Pons (tissue), 1 donor: ENCODE data around the gene SCO2.

ENCODE experiments used
- DNase-seq: peaks from one replicate; pipeline ENCODE4 v3.0.0-alpha.2; 2016; ENCODE audit warnings: low spot score

The SCO2 gene, protein sequence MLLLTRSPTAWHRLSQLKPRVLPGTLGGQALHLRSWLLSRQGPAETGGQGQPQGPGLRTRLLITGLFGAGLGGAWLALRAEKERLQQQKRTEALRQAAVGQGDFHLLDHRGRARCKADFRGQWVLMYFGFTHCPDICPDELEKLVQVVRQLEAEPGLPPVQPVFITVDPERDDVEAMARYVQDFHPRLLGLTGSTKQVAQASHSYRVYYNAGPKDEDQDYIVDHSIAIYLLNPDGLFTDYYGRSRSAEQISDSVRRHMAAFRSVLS

DNA sequence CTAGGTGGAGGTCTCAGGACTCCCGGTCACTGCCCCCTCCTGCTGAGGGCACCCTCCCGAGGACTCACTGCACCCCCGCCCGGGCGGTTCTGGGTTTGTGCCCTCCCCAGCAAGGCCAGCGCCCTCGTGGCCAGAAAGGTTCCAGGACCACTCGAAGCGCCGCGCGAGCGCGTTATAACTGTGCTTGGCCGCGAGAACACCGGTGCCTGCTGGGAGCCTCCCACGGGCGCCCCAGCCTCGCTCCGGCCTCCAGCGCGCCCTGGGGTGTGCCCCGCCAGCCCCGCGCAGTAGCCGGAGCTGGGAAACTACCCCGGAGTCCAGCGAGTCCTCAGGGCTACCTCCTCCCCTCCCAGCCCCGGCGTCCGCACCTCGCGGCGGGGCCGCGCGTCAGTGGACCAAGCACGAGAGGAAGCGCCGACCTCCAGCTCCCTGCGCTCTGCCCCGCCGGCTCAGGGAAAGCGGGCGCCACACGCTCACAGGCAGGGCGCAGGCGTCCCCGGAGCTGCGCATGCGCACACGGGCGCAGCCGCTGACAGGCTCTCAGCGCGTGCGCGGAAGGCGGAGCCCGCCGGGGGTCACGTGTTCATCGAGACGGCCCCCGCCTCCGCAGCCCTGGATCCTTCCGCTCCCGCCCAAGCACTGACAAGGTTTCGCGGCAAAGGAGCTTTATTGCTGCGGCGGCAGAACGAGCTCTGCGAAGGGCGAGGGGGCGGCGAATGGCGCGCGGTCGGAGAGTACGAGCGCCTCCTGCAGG, at the start of gene SCO2:
Gene SCO2 (minus strand): TSS at position 495 of the 754 bp plus-strand sequence. CDS start 1,187 bp downstream, outside the sequence.
- peak; percentile 93 for DNase-seq

DNA sequence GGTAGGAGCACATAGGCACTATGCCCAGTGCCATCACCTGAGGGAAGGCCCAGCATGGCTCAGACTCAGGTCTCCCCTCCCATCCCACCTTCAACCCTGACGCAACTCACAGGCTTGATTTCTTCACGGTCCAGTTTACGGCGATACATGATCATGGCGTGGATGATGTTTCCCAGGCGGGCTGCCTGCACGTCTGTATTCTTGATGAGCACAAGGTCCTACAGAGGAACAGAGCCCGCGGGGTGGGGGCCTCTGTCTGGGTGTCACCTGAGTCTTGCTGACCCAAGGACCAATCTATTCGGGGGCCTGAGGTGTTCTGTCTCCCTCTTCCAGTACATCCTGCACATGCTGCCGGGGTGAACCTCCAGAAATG, 49.0 kb upstream of the SCO2 start:
- DNase-seq = no peak

DNA sequence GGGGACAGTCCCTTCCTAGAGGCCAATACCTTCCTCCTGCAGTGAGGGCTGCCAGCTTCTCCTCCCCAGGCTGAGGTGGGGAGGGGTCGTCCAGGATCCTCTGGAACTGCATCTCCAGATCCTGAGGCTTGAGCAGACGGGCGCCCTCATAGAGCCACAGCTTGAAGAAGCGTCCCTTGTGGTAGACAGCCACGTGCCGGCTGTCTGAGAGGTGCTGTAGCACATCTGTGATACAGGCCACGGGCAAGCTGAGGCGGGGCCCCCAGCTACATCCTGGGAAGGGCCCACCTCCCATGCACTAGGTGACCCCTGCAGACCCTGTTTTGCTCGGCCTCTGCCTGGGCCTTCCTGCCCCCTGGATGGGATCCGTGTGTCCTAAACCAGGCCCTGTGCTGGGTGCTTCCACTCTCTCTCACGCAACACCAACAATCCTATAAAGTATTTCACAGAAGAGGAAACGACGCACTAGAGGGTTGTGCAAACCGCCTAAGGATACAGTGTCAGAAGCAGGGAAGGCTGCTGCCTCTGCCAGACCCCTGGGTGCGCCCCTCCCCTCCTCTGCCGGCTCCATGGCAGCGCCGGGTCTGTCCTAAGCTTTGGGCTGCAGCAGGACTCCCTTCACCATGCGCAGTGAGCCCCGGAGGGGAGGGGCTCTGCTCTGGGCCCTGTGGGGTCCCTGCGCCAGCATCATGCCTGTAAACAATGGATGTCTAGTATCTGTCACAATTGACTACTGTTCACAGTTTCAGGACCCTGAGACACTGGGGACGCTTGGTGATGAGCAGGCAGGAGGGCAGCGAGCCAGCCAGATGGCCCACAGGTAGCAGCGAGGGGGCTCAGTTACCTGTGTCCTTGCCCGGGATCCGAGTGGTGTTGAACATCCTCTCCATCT, 48.3 kb upstream of the SCO2 start:
- DNase-seq = no peak

DNA sequence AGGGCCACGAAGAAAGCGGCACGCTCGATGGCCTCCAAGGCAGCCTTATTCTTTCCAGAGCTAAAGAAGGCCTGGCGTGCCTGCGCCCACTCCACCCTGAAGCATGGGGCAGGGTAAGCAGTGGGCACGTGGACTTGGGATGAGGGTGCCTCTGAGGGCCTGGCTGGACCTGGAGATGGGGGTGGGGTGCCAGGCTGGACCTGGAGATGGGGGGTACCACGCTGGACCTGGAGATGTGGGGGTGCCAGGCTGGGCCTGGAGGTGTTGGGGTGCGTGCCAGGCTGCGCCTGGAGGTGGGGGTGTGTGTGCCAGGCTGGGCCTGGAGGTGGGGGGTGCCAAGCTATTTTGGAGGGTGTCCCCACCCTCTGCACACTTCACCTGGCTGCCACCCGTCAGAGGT, 47.6 kb upstream of the SCO2 start:
- no peak for DNase-seq

DNA sequence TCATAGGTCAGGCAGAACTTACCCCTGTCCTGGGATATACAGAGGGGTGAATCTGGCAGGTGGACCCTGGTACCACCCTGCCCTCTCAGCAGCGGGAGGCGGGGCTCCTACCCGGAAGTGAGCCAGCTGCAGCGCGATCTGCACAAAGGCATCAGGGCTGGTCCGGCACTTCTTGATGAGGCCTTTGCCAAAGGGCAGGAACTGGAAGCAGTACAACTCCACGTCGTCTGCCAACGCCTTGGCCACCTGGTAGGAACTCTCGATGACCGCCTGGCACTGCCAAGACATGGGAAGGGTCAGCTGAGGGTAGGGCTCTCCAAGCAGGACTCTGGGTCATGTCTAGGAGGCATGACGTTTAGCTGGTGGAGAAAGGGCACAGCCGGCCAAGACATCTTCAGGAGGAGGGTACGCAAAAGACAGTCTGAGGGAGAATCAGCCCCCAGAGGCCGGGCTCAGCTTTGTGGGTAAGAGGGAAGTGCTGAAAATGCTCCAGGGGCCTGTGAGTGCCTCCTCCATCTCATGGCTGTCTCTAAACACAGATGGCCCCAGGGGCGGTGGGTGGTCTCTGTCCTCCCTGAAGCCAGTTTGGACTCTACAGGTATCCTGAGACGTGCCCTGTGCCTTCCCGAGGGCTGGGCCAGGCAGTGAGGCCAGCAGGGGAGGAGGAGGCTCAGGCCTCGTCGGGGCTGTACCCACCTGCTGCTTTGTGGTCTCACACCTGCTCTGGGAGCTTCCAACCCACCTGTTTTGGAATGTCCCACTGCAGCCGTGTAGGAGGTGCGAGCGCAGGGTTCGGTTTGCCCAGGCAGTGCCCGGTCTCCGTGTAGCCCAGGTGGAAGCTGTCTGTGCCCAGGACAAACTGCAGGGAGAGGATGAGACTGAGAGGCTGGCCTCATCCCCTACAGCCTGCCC, 46.1 kb upstream of the SCO2 start:
- no peak for DNase-seq

DNA sequence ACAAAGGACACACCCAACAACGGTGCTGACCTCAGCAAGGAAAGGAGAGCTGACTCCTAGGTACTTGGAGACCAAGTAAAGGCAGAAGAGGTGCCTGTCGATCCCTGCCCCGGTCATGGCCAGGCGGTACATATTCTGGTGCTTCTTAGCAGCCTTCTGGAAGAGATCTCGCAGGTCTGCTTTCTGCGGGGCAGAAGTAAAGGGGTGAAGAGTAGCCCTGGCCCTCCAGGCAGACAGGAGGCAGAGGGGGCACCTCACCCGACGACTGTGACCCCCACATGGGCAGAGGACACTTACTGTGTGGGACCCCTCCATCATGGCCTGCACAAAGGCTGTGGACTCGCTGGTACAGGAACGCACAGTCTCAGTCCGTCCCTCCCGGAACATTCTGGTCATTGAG, 45.5 kb upstream of the SCO2 start:
- DNase-seq = no peak

DNA sequence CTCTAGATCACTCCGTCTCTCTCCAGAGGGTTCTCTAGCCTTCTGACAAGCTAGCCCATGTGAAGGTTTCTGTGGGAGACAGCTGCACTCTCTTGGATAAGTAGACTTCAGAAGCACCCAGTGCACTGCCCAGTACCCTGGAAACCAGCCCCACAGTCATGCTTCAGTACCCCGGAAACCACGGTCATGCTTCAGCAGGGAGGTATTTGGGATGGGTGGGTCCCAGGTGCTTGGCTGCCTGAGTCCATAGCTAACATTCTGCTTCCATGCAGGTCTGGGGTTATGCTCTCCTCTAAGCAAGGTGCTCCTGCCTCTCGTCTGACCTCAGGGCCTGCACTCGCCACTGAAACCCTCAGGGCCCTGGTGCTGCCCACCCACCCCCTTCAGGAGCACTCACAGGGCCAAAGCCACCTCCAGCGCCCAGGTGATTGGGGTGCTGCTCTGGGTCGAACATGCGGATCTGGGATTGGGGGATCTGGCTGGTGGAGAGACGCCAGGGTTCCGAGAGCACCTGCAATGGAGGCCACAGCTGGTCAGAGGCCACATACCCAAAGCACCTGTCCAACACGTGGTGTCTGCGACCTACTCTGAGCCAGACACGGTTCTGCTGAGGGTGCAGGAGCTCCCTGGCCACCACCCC, 44.6 kb upstream of the SCO2 start:
- no peak for DNase-seq

DNA sequence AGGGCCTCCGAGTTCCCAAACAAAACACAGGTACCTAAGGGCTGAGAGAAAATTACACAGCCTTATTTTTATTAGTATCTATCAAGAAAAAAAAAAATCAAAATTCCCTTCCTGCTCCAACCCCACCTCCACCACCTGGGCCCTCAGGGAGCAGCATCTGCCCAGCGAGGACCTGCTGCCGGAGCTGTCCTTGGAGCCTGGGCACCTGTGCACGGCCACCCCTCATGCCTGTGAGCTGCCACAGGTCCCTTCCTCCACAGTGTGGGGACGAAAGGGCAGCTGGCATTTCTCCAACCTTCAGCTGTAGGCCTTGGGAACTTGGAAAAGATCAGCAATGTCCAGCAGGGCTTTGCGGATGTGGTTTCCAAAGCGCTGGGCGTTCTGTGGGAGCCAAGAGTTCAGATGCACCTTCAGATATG, 43.7 kb upstream of the SCO2 start:
- no peak for DNase-seq

DNA sequence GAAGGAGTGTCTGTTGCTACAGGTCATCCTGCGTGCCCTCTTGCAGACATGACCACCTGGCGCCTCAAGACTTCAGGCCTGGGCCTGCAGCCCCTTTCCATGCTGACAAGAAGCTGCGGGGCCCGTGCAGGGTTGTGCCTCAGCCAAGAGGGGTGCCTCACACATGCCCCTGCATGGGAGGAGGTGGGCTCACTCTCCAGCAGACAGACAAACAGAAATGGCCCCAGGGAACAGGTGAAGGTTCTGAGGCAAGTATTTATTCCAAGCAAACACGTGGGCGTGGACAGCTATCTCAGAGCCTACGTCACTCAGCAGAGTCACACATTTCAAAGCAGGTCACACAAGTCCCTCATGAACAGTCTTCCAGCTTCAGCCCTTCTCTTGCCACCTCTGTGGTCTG, 43.2 kb upstream of the SCO2 start:
- DNase-seq = no peak

DNA sequence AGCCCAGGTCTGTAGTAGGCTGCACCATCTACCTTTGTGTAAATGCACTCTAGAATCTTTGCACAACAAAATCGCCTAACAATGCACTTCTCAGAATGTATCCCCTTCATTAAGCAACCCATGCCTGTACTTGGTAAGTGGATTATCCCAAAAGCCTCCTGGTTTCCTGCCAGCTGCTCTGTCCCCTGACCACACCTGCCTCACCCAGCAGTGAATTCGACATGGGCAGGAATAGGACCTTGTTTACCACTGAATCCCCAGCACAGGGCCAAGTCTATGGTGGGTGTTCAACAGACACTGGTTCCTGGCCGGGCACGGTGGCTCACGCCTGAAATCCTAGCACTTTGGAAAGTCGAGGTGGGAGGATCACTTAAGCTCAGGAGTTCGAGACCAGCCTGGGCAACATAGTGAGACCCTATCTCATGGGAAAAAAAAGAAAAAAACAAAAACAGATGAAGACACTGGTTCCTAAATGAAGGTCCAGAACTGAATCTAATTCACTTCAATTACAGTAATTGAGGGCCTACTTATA, 42.4 kb upstream of the SCO2 start:
- DNase-seq = no peak

DNA sequence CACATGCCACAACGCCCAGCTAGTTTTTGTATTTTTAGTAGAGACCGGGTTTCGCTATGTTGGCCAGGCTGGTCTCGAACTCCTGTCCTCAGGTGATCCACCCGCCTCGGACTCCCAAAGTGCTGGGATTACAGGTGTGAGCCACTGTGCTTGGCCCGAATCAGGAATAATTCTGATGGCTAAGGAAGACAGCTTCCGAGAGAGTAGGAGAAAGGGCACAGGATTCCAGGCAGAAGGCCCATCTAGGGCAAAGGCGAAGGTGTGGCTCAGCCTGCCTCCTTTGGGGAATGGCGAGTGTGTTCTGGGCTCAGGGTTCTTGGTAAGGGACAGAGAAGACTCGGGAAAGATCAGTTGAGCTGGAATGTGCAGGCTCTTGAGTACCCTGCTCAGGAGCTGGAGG, 38.9 kb upstream of the SCO2 start:
- no peak for DNase-seq

DNA sequence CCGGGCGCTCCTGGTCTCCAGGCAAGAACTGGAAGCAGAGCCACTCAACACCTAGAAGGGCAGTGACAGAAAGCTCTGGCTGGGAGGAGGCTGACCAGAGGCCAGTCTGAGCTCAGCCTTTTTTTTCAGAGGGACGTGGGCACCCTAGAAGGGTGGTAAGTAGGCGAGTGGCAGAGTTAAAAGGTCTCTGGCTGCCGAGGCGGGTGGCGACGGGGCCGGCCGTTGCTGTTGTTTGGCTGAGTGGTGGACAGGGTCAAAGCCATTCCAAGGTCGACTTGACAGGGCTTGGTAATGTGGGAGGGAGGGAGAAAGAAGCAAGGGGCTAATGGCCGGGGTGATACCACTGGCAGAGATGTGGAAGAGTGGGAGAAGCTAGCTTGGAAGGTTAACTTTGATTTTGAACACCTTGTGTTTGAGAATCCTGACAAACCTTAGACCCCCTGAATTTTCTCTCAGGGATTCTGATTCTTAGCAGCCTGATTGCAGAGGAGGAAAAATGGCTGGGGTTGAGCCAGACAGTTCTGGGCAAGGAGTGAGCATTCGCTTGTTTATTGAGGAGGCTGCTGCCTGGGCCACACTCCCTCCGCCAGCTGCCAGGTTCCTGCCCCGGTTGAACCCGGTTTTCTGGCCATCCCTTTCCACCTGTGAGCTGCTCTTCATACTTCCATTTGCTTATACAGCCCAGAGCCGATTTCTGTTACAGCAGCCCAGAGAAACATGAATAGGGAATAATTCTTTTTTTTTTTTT, 38.2 kb upstream of the SCO2 start:
- peak; percentile 30 for DNase-seq

DNA sequence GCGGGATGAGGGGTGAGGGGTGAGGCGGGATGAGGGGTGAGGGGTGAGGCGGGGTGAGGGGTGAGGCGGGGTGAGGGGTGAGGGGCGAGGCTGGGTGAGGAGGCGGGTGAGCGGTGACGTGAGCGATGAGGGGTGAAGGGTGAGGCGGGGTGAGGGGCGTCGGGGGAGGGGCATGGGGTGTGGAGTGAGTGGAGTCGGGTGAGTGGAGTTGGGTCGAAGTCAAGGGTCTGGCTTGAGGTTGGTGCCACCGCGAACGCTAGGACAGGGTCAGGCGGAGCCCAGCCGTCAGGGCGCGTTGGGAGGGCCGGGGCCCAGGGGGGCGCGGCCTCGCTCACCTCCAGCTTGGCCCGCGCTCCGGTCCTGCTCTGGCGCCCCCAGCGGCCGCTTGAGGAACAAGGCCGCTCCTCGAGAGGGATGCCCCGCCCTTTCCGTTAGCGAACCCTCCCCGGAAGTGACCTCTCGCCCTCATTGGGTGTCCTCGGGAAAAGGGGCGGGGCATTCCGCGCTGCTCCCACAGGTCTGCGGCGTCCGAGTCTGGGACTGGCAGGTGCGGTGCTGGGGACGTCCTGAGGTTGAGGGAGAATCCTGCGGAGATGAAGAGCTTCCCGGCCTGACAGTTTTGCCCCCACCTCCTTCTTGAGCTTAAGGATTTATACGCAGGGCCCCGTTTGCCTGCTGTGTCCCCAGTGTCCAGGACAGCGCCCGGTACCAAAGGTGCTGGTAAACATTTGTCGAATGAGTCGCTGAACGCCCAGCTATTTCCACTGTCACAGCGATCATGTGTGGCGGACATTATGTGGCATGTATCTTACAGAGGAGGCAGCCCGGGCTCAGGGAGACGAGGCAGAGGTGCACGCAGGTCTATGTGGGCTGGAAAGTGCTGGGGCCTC, 37.4 kb upstream of the SCO2 start, which contains the start of gene SYCE3:
Gene SYCE3 (minus strand): TSS at position 397 of the 890 bp plus-strand sequence. CDS start 6,514 bp downstream, outside the sequence.
- peak; percentile 95 for DNase-seq

DNA sequence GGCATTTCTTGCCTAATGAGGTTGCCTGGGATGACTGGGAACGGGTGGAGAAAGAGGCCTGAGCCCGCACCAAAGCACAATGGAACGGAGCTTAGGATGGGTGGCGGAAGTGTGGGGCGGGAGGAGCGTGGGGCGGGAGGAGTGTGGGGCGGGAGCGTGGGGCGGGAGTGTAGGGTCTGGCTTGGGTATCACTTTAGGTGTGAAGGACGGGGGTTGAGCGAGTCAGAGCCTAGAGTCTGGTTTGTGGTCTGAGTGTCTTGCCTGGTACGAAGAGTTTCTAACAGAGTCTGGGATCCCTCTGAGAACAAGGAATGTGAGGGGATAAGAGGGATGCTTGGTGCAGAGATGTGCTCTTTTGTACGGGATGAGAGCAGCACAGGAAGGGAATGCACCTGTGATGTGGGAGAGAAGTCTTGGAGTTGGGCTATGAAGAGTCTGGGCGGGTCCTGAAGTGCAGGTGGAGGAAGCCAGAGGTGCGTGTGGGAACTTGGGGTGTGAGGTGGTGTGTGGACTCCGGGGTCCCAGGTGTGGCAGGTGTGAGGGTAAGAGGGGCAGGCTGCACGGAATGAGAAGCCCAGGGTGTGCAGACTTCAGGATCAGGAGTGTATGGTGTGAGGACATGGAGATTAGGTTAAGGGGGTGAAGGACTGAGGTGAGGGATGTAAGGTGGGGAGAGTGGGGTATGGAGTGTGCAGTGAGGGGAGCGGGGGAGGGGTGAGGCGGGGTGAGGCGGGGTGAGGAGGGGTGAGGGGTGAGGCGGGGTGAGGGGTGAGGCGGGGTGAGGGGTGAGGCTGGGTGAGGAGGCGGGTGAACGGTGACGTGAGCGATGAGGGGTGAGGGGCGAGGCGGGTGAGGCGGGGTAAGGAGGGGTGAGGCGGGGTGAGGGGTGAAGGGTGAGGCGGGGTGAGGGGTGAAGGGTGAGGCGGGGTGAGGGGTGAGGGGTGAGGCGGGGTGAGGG, 36.3 kb upstream of the SCO2 start:
- no peak for DNase-seq

DNA sequence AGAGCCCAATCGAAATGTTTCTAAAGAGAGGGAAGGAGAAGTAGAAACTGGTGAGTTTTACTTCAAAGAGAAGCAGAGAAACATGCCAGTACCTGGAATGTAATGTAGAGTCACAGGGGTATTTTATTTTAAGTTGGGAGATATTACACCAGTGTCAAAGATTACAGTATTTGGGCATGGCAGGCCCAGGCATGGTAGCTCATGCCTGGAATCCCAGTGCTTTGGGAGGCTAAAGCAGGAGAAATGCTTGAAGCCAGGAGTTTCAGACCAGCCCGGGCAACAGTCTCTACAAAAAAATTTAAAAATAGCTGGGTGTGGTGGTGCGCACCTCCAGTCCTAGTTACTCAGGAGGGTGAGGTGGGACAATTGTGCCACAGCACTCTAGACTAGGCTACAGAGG, 34.6 kb upstream of the SCO2 start:
- DNase-seq = no peak

DNA sequence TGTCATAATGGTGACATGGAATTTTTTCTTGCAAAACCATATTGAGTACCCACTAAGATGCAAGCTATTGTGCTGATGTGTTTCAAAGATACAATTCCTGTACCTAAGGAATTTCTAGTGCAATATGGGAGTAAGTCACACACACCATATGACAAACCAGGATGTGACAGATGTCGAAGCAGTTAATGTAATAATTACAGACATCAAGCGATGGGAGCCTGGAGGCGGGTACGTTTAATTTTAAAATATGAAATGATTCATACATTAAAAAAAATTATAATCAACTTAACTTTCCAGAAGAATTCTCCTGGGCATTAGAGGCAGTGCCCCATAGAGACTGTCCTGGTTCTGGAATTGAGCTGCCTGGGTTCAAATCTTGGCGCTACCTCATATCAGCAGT, 31.3 kb upstream of the SCO2 start:
- DNase-seq = no peak

DNA sequence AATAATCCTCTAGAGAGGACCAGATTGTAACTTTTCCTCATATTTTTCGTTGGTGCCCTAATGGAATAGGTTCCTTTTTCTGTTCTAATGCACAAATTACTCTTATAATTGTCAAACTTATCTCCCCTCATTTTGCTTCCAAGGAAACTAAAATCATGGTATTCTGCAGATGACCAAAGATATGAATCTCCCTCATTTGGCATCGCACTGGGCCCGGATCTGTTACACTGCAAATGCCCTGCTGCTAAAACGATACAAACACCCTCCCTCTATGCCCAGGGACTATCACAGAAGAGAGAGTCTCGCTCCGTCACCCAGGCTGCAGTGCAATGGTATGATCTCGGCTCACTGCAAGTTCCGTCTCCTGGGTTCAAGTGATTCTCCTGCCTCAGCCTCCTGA, 27.9 kb upstream of the SCO2 start:
- no peak for DNase-seq
